Calu3 (cell line): Measurements from ENCODE around the gene CCER1. TPM values are rescaled to one million over a fixed set of nuclear protein-coding genes. Genes with fewer than 3 reads are reported as not detected.

Experiments used
- BruUV-seq: library from RNA; stranded (reverse); fragments of 400-500 nt; replicated peaks from 2 replicates; lab custom pipeline; 2021; lab: Mats Ljungman, UMichigan
- CTCF ChIA-PET: fragments of 300-600 bp; sonication (Branson Sonifier 250); formaldehyde crosslinking; loops from one replicate; lab custom pipeline; 2022; ENCODE audit warnings: antibody characterized with exemption; lab: Charles Lee
- DNase-seq: peaks from one replicate; pipeline ENCODE4 v3.0.0; 2022
- H3K27ac Mint-ChIP-seq: one replicate; pipeline ENCODE4 v1.8.0; 2022; ENCODE audit warnings: mixed read lengths; ENCODE audit not compliant: unreplicated experiment
- H3K27me3 Mint-ChIP-seq: one replicate; pipeline ENCODE4 v1.8.0; 2022; ENCODE audit warnings: mixed read lengths; ENCODE audit not compliant: unreplicated experiment
- H3K36me3 Mint-ChIP-seq: one replicate; pipeline ENCODE4 v1.8.0; 2022; ENCODE audit warnings: mild to moderate bottlenecking, moderate library complexity, mixed read lengths; ENCODE audit not compliant: insufficient read depth, unreplicated experiment
- H3K4me1 Mint-ChIP-seq: one replicate; pipeline ENCODE4 v1.8.0; 2022; ENCODE audit warnings: mild to moderate bottlenecking, low read depth, mixed read lengths; ENCODE audit not compliant: unreplicated experiment
- H3K4me3 Mint-ChIP-seq: one replicate; pipeline ENCODE4 v1.8.0; 2022; ENCODE audit warnings: mild to moderate bottlenecking, low read depth, moderate library complexity, mixed read lengths; ENCODE audit not compliant: unreplicated experiment
- H3K9me3 Mint-ChIP-seq: one replicate; pipeline ENCODE4 v1.8.0; 2022; ENCODE audit warnings: low read depth, mixed read lengths; ENCODE audit not compliant: unreplicated experiment
- CTCF ChIP-seq: fragments of 200-600 bp; IDR thresholded peaks from one replicate; pipeline ENCODE4 v1.8.0; 2022; ENCODE audit warnings: antibody characterized with exemption; ENCODE audit not compliant: unreplicated experiment
- intact Hi-C: fragments of 100-400 bp; cut with micrococcal nuclease; formaldehyde crosslinking; loops from one replicate; pipeline ENCODE4 v1.10.0; 2022; ENCODE audit not compliant: unreplicated experiment
- total RNA-seq: library from RNA; stranded (reverse); gene quantifications from 2 replicates; pipeline ENCODE4 v1.2.3, GENCODE V29; 2022

CCER1 gene
- total RNA-seq, 1 experiment from 2014 or later = not detected

GRCh38 chr12:90977224-90977623 lies 22.2 kb upstream of the CCER1 start:
- Mint-ChIP-seq H3K27ac (no peak overlapping the region), H3K27me3 (no peaks in the 10 kb centered on the region), H3K9me3 (no peaks in the 10 kb centered on the region), H3K36me3 (no peaks in the 10 kb centered on the region), H3K4me3 (no peak overlapping the region), H3K4me1 (peaks cover 25% of the 10 kb centered on the region)
- DNase-seq = no peak
- no peak for TF ChIP-seq CTCF
- CTCF ChIA-PET = interaction anchor here (1.9 kb wide), 1 partner anchor 131 kb away, joined by 20 read pairs; no protein-coding TSS in a partner anchor
- intact Hi-C loops = loop anchor here (2.0 to 5.0 kb wide), 2 partner anchors 200 to 350 kb away; no protein-coding TSS in a partner anchor
- no TSS peak for BruUV-seq

GRCh38 chr12:90974286-90974685 lies 19.3 kb upstream of the CCER1 start:
- no peaks in the 10 kb centered on the region for H3K27me3 Mint-ChIP-seq
- no TSS peak for BruUV-seq
- no peaks in the 10 kb centered on the region for H3K36me3 Mint-ChIP-seq
- no peak overlapping the region for H3K27ac Mint-ChIP-seq
- intact Hi-C loops = no loop called here
- CTCF ChIA-PET = interaction anchor here (0.7 kb wide), 1 partner anchor 1390 kb away, joined by 4 read pairs; no protein-coding TSS in a partner anchor
- peaks cover 25% of the 10 kb centered on the region for H3K4me1 Mint-ChIP-seq
- H3K9me3 Mint-ChIP-seq = no peaks in the 10 kb centered on the region
- no peak for TF ChIP-seq CTCF
- no peak for DNase-seq
- no peak overlapping the region for H3K4me3 Mint-ChIP-seq

GRCh38 chr12:90972226-90972625 lies 17.2 kb upstream of the CCER1 start:
- CTCF ChIA-PET = no interaction called here
- DNase-seq = no peak
- H3K9me3 Mint-ChIP-seq = no peaks in the 10 kb centered on the region
- H3K4me1 Mint-ChIP-seq = peaks cover 25% of the 10 kb centered on the region
- intact Hi-C loops = no loop called here
- no peak for TF ChIP-seq CTCF
- H3K27ac Mint-ChIP-seq = no peak overlapping the region
- H3K36me3 Mint-ChIP-seq = no peaks in the 10 kb centered on the region
- no peak overlapping the region for H3K4me3 Mint-ChIP-seq
- no TSS peak for BruUV-seq
- no peaks in the 10 kb centered on the region for H3K27me3 Mint-ChIP-seq

- DNase-seq = no peak
- H3K27me3 Mint-ChIP-seq = no peaks in the 10 kb centered on the region
- H3K36me3 Mint-ChIP-seq = no peaks in the 10 kb centered on the region
- H3K4me3 Mint-ChIP-seq = no peak overlapping the region
- CTCF ChIA-PET = interaction anchor here (1.4 kb wide), 1 partner anchor 26 kb away, joined by 4 read pairs; no protein-coding TSS in a partner anchor
- BruUV-seq = no TSS peak
- no peak for TF ChIP-seq CTCF
- no peak overlapping the region for H3K27ac Mint-ChIP-seq
- intact Hi-C loops = no loop called here
- peaks cover 14% of the 10 kb centered on the region for H3K4me1 Mint-ChIP-seq
- H3K9me3 Mint-ChIP-seq = no peaks in the 10 kb centered on the region
Measured at GRCh38 chr12:90970911-90971310, 15.9 kb upstream of the CCER1 start.
